Mucosa of gallbladder (tissue), 1 donor: ENCODE data around the gene RNF175. TPM values are rescaled to one million over a fixed set of nuclear protein-coding genes. Genes with fewer than 3 reads are reported as not detected.
"Not testable (repeated sequence)": the region's sequence is repeated elsewhere in the genome, so short reads cannot be mapped to it uniquely, and the experiment has no call there.

Source experiments
- DNase-seq: peaks from one replicate; pipeline ENCODE4 v3.0.0-alpha.2; 2020; ENCODE audit warnings: low spot score
- total RNA-seq: library from RNA; stranded (reverse); gene quantifications from one replicate; pipeline ENCODE4 v1.2.1, GENCODE V29; 2021
- donor health status: DM: no; HTN: no; CAD: no.

The RNF175 gene
- total RNA-seq, 1 donor from 2014 or later = 0.17 TPM

- DNase-seq = no peak
Measured at GRCh38 chr4:153683763-153684181, 76.1 kb downstream of the RNF175 start.

GRCh38 chr4:153679486-153679885 lies 80.3 kb downstream of the RNF175 start:
- DNase-seq = no peak

- no peak for DNase-seq
Measured at GRCh38 chr4:153676984-153677383, 82.8 kb downstream of the RNF175 start.

- no peak for DNase-seq
Measured at GRCh38 chr4:153676486-153676885, 83.3 kb downstream of the RNF175 start.

- no peak for DNase-seq
Measured at GRCh38 chr4:153669838-153670237, 90.0 kb downstream of the RNF175 start.

GRCh38 chr4:153668647-153669046 lies 91.2 kb downstream of the RNF175 start:
- DNase-seq = no peak

- not testable (repeated sequence) for DNase-seq
Measured at GRCh38 chr4:153666505-153666904, 93.3 kb downstream of the RNF175 start.

- no peak for DNase-seq
Measured at GRCh38 chr4:153663667-153664066, 96.2 kb downstream of the RNF175 start.

GRCh38 chr4:153661908-153662307 lies 97.9 kb downstream of the RNF175 start:
- DNase-seq = no peak

- DNase-seq = no peak
Measured at GRCh38 chr4:153661215-153661822, 98.5 kb downstream of the RNF175 start.

Other genes starting within 250 kb of the RNF175 start
- 21.6 TPM for gene TLR2, start 75.7 kb downstream of the RNF175 start, total RNA-seq
- 34.0 TPM for gene SFRP2, start 29.1 kb upstream of the RNF175 start, total RNA-seq